HG02943 (cell line): ENCODE results near the gene VANGL1.

Source experiments
- ATAC-seq: cut with Tn5 transposase; IDR thresholded peaks from one replicate; pipeline ENCODE4 v1.9.1; 2021; ENCODE audit warnings: mild to moderate bottlenecking, low read depth, moderate library complexity; ENCODE audit not compliant: unreplicated experiment

VANGL1 gene

DNA sequence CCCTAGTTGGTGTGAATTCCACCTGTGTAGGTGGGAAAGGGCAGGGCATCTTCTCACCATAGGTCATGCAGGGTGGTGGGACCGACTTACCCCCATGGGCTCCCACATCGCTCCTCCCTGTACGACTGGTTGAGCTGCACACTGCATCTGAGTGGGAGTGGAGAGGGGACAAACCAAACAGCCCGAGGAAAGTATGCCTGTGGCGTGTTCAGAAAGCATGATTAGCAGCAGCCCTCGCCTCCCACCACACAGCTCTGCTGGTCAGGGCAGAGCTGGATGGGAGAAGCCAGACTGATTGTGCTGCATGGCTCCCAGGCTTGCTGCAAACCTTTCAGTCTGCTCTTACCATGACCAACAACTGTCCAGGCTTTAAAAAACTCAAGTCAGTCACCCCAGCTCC lies 24.4 kb downstream of the VANGL1 start:
- no peak for ATAC-seq

DNA sequence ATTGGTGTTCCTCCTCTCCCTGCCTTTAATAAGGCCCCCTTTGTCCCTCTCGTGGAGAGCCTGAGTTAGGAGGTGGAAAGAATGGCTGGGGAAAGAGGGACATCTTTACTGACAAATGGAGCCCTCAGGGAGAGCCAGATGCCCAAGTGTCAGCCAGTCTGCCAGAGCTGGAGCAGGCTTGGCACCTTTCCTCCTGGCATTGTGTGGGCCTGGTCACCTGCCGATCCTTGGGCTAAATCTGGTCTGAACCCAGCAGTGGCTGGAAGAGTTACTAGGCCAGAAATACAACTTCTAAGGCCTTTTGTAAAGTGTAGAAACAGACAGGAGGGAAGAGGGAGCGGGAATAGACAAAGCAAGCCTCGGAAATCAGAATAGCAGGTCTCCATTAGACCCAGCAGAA lies 24.9 kb downstream of the VANGL1 start:
- ATAC-seq: no peak

DNA sequence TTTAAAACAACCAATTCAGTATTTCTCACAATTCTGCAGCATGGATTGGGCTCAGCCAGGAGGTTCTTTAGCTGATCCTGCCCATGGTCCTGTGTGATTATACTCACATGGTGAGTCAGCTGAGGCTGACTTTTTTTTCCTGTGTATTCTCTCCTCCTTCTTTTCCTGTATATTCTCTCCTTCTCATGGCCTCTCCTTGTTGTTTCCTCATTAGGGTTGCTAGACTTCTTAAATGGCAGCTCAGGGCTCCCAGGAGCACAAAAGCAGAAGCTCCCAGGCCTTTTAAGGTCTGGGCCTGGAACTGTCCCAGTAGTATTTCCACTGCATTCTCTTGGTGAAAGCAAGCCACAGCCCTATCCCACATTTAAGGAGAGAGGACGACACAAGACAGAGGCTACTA lies 26.8 kb downstream of the VANGL1 start:
- no peak for ATAC-seq

DNA sequence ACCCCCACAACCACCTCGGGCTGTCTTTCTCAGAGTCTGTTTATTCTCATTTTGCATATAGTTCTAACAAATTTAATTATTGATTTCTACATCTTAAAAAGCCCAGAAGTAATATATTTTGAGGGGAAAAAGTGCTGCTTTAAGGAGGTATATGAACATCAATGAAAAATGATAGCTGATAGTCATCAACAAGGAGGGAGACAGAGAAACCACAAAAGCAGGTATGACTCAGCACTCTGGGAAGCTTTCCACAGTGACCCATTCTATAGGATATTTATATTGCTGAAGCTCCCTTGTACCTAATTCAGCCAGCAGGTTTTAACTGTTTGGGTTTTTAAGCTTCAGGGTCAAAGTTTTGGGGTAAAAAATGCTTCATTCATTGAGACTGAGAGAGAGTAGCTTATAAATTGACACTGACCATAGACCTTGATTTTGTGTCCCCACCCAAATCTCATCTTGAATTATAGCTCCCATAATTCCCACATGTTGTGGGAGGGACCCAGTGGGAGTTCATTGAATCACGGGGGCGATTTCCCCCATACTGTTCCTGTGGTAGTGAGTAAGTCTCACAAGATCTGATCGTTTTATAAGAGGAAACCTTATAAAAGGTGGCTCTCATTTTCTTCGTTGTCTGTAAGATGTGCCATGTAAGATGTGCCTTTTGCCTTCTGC lies 27.4 kb downstream of the VANGL1 start:
- no peak for ATAC-seq

DNA sequence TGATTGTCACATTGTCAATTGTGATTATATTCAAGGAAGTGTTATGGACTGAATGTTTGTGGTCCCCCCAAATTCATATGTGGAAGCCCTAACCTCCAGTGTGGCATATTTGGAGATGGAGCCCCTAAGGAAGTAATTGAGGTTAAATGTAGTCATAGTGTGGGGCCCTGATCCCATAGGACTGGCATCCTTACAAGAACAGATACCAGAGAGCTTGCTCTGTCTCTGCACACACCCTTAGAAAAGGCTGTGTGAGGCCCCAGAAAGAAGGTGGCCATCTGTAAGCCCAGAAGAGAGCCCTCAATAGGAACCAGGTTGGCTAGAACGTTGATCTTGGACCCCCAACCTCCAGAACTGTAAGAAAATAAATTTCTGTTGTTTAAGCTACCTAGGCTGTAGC lies 28.1 kb downstream of the VANGL1 start:
- ATAC-seq: no peak

DNA sequence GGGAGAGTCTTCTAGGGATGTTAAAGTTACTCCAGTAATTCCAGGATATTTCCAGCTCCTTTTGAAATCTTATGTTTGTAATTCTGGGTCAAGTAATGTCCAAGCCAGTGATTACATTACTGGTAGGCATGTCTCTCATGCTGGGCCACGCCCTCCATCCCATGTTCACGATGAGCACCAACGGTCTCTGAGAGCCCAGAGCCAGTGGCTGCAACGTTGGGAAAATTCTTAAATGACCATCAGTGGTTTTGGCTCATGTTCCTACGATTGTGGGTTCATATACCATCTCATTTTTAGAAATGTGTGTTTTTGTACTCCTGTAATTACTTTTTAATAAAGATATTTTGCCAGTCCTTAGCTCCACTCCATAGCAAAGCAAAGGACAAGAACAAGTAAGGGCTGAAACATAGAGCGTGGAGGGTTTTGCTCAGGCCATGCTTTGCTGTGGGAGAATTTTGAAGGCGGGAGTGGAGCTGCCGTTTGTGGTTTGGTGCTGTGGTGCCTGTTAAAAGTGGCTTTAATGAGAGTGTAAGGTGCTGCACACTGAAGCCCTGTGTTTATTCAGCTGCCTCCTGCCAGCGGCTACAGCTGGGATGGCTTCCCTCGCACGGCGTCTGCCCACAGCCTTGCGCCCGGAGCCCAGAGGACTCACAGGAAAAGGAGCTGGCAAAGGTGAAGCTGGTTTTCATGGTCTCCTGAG lies 28.9 kb downstream of the VANGL1 start:
- ATAC-seq: no peak

DNA sequence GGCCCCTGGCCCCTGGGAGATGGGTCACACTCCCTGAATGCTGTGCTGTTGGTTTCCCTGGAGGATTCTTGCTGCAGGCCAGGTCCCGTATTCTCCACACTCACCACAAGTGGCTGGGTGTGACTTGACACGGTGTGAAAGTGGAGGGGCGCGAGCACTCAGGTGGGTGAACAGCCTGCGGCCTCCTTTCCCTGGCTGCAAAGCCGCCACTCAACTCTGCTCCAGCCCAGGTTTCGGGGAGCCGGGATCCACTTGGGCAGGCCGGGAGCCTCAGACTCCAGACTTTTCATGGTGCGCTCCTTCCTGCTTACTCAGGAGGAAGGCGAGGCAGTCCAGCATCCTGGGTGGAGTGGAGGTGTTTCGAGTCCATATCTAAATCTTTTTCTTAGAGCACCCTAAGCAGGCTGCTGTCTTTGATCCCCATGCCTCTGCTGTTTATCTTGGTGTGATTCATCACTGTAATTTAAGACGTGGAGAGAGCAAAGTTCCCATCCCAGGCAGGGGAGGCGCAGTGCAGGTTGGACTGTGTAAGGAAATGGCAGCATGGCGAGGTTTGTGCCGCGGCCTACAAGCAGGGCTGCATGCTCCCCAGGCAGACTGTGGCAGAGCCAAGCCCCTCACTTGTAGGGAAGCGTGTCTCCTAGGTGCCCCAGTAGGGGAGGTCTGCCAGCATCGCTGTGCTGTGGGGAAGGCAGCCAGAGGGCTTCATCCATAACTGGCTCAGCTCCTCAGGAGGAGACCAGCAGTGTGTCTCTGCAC lies 29.6 kb downstream of the VANGL1 start:
- no peak for ATAC-seq

DNA sequence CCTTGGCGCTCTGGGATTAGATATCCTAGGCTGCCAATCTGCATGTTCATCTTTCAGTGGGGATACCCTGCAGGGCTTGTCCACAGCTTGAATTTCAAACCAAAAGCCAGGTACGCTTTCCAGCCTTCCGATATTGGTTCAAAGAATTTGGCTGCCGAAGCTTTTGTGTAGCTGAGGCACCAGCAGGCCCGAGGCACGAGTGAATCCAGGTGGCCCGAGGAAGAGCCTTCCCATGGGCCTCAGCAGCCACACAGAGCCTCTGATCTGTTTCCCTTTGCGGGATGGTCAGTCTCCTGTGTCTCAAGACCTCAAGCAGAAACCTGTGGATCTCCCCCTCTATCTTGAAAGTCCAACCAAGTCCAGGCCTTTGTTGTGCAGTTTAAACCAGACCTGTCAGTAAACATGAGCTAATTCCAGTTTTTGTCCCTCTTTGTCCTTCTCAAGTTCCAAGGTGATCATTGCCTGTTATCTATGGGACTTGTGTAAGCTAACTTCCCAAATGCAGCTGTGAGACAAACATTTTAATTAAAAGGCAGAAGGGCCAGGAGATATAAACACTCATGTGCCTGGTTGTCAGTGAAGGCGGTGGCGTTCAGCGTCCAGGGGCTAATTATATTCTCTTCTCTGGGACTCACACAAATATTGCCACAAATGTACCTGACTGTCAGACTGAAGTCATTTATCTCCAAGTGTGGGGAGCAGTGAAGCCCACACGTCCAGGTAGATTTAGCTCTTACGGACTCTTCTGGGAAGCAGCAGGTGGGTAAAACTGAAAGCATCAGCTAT lies 30.6 kb downstream of the VANGL1 start:
- ATAC-seq: no peak

DNA sequence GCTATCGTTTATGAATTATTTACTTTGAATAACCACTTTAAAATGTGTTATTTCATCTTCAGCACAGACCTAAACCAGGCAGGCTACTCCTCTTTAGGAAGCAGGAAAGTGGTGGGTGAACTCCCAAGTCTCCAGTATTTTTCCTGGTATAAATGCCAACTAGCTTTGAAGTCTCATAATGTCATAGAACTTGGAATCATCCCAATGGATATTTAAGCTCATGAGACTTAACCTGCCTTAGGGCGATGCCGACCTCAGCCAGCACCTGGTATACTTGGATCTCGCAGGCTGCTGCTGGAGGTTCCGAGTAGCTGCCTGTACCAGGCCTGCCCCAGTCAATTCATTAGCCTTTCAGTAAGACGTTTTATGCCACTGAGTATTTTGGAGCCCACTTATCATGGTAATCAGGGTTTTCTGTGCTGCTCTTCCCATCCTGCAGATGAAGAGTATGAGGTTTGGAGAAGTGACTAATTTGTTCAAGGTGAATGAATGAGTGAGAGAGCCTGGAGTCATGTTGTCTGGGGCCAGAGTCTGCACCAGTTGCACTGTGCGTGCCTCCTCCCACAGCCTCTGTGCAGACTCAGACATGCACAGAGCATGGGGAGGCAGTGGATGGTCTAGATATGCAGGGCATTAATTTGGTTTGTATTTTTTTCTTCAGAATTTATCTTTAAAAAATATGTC lies 34.9 kb downstream of the VANGL1 start:
- ATAC-seq: no peak

DNA sequence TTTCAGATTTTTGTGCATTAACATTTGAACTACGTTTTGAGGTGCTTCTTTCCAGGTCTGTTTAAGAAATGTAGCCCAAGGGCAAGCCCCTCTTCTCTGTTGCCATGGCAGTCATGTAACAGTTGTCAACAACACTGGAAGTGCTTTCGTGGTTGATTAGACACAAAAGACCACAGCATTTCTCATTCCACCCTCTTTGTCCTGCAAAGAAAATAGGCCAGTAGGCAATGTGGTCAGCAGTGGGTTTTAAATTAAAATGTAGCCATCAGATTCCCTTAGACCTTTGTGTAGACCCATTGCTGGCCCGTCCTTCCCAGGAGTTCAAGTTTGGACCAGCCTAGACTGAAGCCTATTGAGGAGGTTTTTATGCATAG lies 35.4 kb downstream of the VANGL1 start:
- no peak for ATAC-seq

DNA sequence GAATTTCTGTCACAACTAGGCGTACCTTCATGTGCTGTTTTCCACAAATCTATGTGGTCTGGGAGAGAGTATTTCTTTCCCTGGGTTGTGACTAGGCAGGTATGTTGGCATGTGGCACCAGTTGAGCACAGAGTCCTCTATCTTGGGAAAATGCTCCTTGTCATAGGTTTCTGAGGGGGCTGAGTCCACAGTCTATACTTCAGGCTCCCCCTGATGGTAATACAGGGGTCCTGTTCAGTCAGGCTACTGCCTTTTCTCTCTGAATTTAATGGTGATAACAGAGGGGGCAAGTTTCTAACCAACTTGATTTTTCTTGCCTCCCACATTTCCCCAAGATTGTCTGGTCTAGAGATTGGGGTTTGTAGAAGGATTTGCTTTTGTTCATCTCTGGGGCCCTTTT lies 35.8 kb downstream of the VANGL1 start:
- ATAC-seq: no peak

DNA sequence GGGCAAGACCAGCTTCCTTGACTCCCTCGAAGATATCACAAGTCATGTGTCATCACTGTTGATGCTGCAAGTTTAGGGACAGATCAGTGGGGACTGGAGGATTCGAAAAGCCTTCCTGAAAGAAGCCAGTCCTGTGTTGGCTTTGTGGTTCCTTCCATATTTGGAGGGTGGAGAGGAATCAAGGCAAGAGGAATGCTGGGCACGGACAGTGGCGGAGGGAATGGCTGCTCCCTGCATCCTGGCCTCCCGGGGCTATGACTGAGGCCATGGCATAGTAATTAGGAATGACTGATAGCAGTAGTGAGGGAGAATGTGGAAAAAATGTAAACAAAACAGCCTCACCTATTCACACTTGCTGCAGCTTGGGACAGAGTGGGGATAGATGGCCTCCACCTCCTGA lies 36.4 kb downstream of the VANGL1 start:
- ATAC-seq: no peak

DNA sequence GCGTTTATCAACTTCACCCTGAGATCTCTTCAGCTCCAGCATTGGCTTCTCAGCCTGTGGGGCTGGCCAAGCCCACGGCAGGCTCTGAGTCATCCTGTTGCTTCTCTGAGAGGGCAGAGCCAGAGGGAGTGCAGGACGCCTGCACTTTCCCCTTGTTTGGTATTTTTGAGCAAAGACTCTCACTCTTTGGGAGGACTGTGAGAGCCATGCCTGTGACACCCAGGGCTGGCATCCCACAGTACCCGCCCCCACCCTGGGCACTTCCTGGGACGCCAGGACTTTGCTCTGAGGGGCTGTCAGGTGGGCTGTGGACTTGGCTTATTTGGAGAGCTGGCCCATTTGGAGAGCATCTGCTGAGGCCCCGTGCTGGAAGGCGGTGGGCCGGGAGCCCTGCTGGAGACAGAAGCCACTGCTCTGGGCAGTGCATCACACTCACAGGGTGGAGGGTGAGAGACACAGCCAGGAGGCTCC lies 37.4 kb downstream of the VANGL1 start:
- ATAC-seq: no peak

DNA sequence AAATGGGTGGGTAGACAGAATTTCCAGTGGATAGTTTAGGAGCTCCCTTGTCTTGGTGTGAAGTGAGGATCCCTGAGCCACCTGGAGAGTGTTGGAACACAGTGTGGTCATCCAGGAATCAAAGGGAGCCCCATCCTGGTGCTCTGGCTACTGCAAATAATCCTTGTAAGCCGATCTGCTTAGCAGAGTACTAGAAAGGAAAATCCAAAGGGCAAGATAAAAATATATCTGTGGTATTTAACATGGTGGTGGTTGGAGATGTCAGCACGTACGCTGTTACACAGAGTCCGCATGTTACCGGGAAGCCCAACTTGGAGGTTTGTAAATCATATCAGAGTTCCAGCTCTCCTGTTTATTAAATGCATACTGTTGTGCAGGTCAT lies 39.0 kb downstream of the VANGL1 start:
- ATAC-seq: no peak

DNA sequence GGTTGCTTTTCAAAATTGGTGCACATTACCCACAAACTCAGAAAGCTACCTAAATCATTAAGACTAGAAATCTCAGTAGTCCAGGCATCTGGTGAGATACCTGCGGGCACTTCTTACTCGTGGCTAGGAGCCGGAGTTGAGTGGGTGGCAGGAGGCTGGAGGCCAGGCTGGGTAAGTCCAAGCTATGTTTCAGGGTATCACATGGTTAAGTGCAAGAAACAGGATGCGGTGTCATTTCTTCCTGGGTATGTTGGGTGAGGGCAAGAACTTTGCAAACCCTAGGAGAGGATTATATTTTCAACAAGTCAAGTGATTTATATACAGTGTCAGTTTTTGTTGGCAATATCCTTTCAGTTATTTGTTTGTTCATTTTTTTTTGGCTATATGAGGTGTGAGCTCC lies 41.0 kb downstream of the VANGL1 start:
- ATAC-seq: no peak

DNA sequence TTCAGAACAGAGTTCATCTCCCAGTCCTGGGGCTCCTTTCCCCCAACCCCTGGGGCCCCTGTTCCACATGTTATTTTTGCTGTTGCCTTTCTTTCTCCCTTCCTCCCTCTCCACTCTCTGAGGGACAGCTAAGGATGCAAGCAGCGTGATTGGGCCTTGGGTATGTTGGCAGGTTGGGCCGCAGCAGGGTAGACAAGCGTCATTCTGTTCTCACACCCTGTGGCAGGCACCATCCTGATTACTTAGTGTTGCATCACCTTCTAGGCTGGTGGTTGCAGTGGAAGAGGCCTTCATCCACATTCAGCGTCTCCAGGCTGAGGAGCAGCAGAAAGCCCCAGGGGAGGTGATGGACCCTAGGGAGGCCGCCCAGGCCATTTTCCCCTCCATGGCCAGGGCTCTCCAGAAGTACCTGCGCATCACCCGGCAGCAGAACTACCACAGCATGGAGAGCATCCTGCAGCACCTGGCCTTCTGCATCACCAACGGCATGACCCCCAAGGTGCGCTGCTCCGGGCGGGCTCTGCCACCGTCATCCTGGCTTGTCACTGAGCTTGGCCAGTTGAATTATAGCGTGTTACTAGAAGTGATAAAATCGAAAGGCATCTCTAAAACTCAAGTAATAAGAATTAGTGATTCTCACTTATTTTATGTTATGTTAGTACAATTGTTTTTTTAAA lies 43.4 kb downstream of the VANGL1 start:
- ATAC-seq: no peak

DNA sequence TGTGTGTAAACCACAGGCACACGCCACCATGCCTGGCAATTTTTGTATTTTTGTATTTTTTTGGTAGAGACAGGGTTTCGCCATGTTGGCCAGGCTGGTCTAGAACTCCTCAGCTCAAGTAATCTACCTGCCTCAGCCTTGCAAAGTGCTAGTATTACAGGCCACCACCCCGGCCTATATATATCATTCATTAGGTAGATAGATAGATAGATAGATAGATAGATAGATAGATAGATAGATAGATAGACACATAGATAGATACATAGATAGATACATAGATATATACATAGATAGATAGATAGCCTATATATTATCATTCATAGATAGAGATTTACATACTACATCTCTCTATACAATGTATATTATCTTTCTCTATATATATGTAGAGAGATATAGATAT lies 46.0 kb downstream of the VANGL1 start:
- no peak for ATAC-seq

DNA sequence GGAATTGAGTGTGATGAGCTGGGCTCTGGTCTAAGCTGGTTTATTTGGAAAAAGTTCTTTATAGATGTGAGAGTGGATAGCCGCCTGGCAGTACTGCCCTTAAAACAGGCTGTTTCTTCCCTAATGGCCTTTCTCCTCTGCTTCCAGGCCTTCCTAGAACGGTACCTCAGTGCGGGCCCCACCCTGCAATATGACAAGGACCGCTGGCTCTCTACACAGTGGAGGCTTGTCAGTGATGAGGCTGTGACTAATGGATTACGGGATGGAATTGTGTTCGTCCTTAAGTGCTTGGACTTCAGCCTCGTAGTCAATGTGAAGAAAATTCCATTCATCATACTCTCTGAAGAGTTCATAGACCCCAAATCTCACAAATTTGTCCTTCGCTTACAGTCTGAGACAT lies 49.2 kb downstream of the VANGL1 start:
- ATAC-seq: no peak

DNA sequence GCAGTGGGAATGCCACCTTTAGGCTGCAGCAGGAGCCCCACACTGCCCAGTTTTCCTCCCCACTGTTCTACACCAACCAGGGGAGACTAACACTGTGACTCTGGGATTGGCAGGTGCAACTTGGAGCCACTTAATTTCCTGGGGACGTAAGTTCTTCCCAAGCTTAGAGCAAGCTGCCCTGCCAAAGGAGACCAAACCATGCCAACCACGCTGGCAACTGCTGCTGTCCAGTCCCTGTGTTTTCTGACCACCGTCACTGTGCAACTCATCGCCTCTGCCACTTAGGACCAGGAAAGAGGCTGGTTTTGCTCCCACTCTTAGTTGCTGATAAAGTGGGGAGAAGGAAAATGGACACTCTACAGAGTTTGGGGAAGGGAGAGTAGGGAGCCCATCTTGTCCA lies 50.5 kb downstream of the VANGL1 start:
- no peak for ATAC-seq

DNA sequence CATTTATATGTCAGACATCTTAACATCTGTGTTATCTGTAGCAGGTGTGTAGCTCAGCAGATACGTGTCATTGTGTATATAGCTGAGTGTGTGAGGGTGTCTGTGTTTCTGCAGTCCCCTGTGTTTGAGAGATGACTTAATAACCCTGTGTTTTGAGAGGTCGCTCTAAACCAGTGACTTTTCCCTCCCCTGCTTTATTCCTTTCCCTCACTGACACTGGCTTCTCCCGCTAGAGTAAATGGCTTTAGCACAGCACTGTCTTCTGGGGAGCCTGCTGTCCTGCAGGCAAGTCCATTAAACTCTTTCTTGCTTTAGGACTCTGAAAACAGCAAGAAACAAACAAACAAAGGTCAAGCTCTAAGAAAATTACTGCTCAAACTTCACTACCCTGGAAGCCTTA lies 53.0 kb downstream of the VANGL1 start:
- no peak for ATAC-seq
